ENCODE data around the gene CPEB4.

The CPEB4 gene

DNA sequence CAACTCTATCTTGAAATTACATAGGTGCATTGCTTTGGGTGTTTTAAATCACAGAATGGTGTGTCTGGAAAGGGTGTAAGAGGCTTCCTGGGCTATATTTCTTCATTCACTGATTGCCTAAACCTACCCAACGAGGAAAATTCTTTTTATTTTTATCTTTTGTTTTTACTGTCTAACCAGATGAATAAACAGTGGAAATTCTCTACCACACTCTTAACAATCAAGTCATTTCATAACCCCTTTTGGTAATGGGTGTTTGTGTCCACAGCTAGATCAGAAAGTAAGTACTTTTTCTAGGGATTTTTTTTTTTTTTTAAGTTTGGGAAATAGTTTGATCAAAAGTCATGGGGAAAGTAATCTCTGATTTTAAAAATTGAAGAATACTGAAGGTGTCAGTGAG lies 73.3 kb downstream of the CPEB4 start:
- Histone ChIP-seq H3K36me3 (ENCODE audit: control insufficient read depth in 1 of 2, insufficient read depth in 2 of 2, low read depth in 1 of 2, low read length in 2 of 2) (peaks cover 0 to 29% of the 10 kb centered on the region in 2 experiments), H3K9ac (ENCODE audit: low read length) (no peak overlapping the region)

GRCh38 chr5:173962436-173962972 lies 74.4 kb downstream of the CPEB4 start:
- H3K23ac ChIP-seq (ENCODE audit: low read length in 2 of 2): no peak overlapping the region
- no peak overlapping the region for H3K4me2 ChIP-seq (ENCODE audit: low read length, poor library complexity, severe bottlenecking)
- no peak overlapping the region for H4K8ac ChIP-seq (ENCODE audit: low read length)
- H2AK5ac ChIP-seq (ENCODE audit: low read length, severe bottlenecking): no peak overlapping the region
- H3K9ac ChIP-seq (ENCODE audit: low read length): no peak overlapping the region
- H3K9me3 ChIP-seq (ENCODE audit: control insufficient read depth, low read length): no peaks in the 10 kb centered on the region
- peaks cover 5% of the 10 kb centered on the region for H3K79me1 ChIP-seq (replicated peaks; ENCODE audit: low read length, poor library complexity, severe bottlenecking)
- no peak overlapping the region for H3K4me3 ChIP-seq (ENCODE audit: insufficient read depth in 1 of 2, low read depth in 1 of 2, low read length in 2 of 2)
- peaks cover 3% of the 10 kb centered on the region for H3K4me1 ChIP-seq (ENCODE audit: control insufficient read depth, insufficient read depth, low read depth, low read length)
- H3K36me3 ChIP-seq (ENCODE audit: control insufficient read depth in 1 of 2, insufficient read depth in 2 of 2, low read depth in 1 of 2, low read length in 2 of 2): peaks cover 0 to 19% of the 10 kb centered on the region in 2 experiments
- no peak overlapping the region for H2BK15ac ChIP-seq (ENCODE audit: low read depth, poor library complexity, severe bottlenecking)
- H3K27me3 ChIP-seq (ENCODE audit: control insufficient read depth in 1 of 2, insufficient read depth in 1 of 2, low read length in 2 of 2): no peaks in the 10 kb centered on the region
- no peak overlapping the region for H2AFZ ChIP-seq (ENCODE audit: low read depth, low read length)
- no peak overlapping the region for H3K27ac ChIP-seq (ENCODE audit: low read length, poor library complexity, severe bottlenecking)
- H3K4ac ChIP-seq (ENCODE audit: low read depth in 1 of 2, low read length in 2 of 2): no peak overlapping the region
- no peak overlapping the region for H3K18ac ChIP-seq (ENCODE audit: low read depth in 1 of 2, low read length in 2 of 2)
- no peak overlapping the region for H3K14ac ChIP-seq (ENCODE audit: low read length in 2 of 2)
- H2BK12ac ChIP-seq (ENCODE audit: low read length in 2 of 2): no peak overlapping the region
- no peak overlapping the region for H2BK5ac ChIP-seq (ENCODE audit: low read depth, low read length, poor library complexity, severe bottlenecking)
- no peak overlapping the region for H4K91ac ChIP-seq (ENCODE audit: low read length)
- 87% methylated on average over 3 of the region's 3 CpGs for WGBS
- no peak overlapping the region for H2BK120ac ChIP-seq (ENCODE audit: low read depth, low read length)
- no peak for DNase-seq

More for the DNA sequence above, 73.3 kb downstream of the CPEB4 start:
- H3K27ac ChIP-seq (ENCODE audit: low read length, poor library complexity, severe bottlenecking): no peak overlapping the region
- H2BK120ac ChIP-seq (ENCODE audit: low read depth, low read length): no peak overlapping the region
- no peaks in the 10 kb centered on the region for H3K27me3 ChIP-seq (ENCODE audit: control insufficient read depth in 1 of 2, insufficient read depth in 1 of 2, low read length in 2 of 2)
- H3K14ac ChIP-seq (ENCODE audit: low read length in 2 of 2): no peak overlapping the region
- H2BK12ac ChIP-seq (ENCODE audit: low read length in 2 of 2): no peak overlapping the region
- DNase-seq: peak; percentile 29
- WGBS: no CpG with 5 or more reads among the region's 1 CpG
- H3K18ac ChIP-seq (ENCODE audit: low read depth in 1 of 2, low read length in 2 of 2): no peak overlapping the region
- no peak overlapping the region for H2BK5ac ChIP-seq (ENCODE audit: low read depth, low read length, poor library complexity, severe bottlenecking)
- no peak overlapping the region for H3K4ac ChIP-seq (ENCODE audit: low read depth in 1 of 2, low read length in 2 of 2)
- peaks cover 3% of the 10 kb centered on the region for H3K4me1 ChIP-seq (ENCODE audit: control insufficient read depth, insufficient read depth, low read depth, low read length)
- peaks cover 5% of the 10 kb centered on the region for H3K79me1 ChIP-seq (replicated peaks; ENCODE audit: low read length, poor library complexity, severe bottlenecking)
- H2BK15ac ChIP-seq (ENCODE audit: low read depth, poor library complexity, severe bottlenecking): no peak overlapping the region
- H2AK5ac ChIP-seq (ENCODE audit: low read length, severe bottlenecking): no peak overlapping the region
- no peak overlapping the region for H3K4me3 ChIP-seq (ENCODE audit: insufficient read depth in 1 of 2, low read depth in 1 of 2, low read length in 2 of 2)
- no peak overlapping the region for H3K23ac ChIP-seq (ENCODE audit: low read length in 2 of 2)
- H3K4me2 ChIP-seq (ENCODE audit: low read length, poor library complexity, severe bottlenecking): no peak overlapping the region
- no peak overlapping the region for H4K8ac ChIP-seq (ENCODE audit: low read length)
- no peak overlapping the region for H2AFZ ChIP-seq (ENCODE audit: low read depth, low read length)
- H4K91ac ChIP-seq (ENCODE audit: low read length): no peak overlapping the region
- no peaks in the 10 kb centered on the region for H3K9me3 ChIP-seq (ENCODE audit: control insufficient read depth, low read length)

- no peak overlapping the region for H2AK5ac ChIP-seq (ENCODE audit: low read length, severe bottlenecking)
- H3K27me3 ChIP-seq (ENCODE audit: control insufficient read depth in 1 of 2, insufficient read depth in 1 of 2, low read length in 2 of 2): no peaks in the 10 kb centered on the region
- no peaks in the 10 kb centered on the region for H3K9me3 ChIP-seq (ENCODE audit: control insufficient read depth, low read length)
- no peak overlapping the region for H3K4ac ChIP-seq (ENCODE audit: low read depth in 1 of 2, low read length in 2 of 2)
- whole genome bisulfite sequencing: 79% methylated on average over 10 of the region's 10 CpGs
- no peak overlapping the region for H2BK12ac ChIP-seq (ENCODE audit: low read length in 2 of 2)
- H3K79me1 ChIP-seq (replicated peaks; ENCODE audit: low read length, poor library complexity, severe bottlenecking): peaks cover 4% of the 10 kb centered on the region
- no peak overlapping the region for H2BK5ac ChIP-seq (ENCODE audit: low read depth, low read length, poor library complexity, severe bottlenecking)
- peak overlapping the region; percentile 69 for H3K27ac ChIP-seq (ENCODE audit: low read length, poor library complexity, severe bottlenecking)
- H3K14ac ChIP-seq (ENCODE audit: low read length in 2 of 2): no peak overlapping the region
- H2AFZ ChIP-seq (ENCODE audit: low read depth, low read length): no peak overlapping the region
- no peak overlapping the region for H2BK120ac ChIP-seq (ENCODE audit: low read depth, low read length)
- no peak overlapping the region for H3K4me2 ChIP-seq (ENCODE audit: low read length, poor library complexity, severe bottlenecking)
- H4K91ac ChIP-seq (ENCODE audit: low read length): no peak overlapping the region
- DNase-seq: peak; percentile 33
- H3K4me1 ChIP-seq (ENCODE audit: control insufficient read depth, insufficient read depth, low read depth, low read length): peaks cover 5% of the 10 kb centered on the region
- no peak overlapping the region for H4K8ac ChIP-seq (ENCODE audit: low read length)
- no peak overlapping the region for H3K18ac ChIP-seq (ENCODE audit: low read depth in 1 of 2, low read length in 2 of 2)
- H3K9ac ChIP-seq (ENCODE audit: low read length): peak overlapping the region; percentile 66
- H3K36me3 ChIP-seq (ENCODE audit: control insufficient read depth in 1 of 2, insufficient read depth in 2 of 2, low read depth in 1 of 2, low read length in 2 of 2): peaks cover 0 to 11% of the 10 kb centered on the region in 2 experiments
- no peak overlapping the region for H3K23ac ChIP-seq (ENCODE audit: low read length in 2 of 2)
- peak overlapping the region in 1 of 2 experiments; percentile 43 for H3K4me3 ChIP-seq (ENCODE audit: insufficient read depth in 1 of 2, low read depth in 1 of 2, low read length in 2 of 2)
- H2BK15ac ChIP-seq (ENCODE audit: low read depth, poor library complexity, severe bottlenecking): no peak overlapping the region
These were observed 75.2 kb downstream of the CPEB4 start for GRCh38 chr5:173963182-173963838.

GRCh38 chr5:173963867-173964441 lies 75.8 kb downstream of the CPEB4 start:
- H2BK12ac ChIP-seq (ENCODE audit: low read length in 2 of 2): no peak overlapping the region
- H3K4me3 ChIP-seq (ENCODE audit: insufficient read depth in 1 of 2, low read depth in 1 of 2, low read length in 2 of 2): peak overlapping the region in 1 of 2 experiments; percentile 43
- H4K91ac ChIP-seq (ENCODE audit: low read length): no peak overlapping the region
- H2BK15ac ChIP-seq (ENCODE audit: low read depth, poor library complexity, severe bottlenecking): no peak overlapping the region
- H4K8ac ChIP-seq (ENCODE audit: low read length): no peak overlapping the region
- H3K4me2 ChIP-seq (ENCODE audit: low read length, poor library complexity, severe bottlenecking): no peak overlapping the region
- no peak overlapping the region for H3K14ac ChIP-seq (ENCODE audit: low read length in 2 of 2)
- peaks cover 0 to 10% of the 10 kb centered on the region in 2 experiments for H3K36me3 ChIP-seq (ENCODE audit: control insufficient read depth in 1 of 2, insufficient read depth in 2 of 2, low read depth in 1 of 2, low read length in 2 of 2)
- H2AK5ac ChIP-seq (ENCODE audit: low read length, severe bottlenecking): no peak overlapping the region
- H3K27me3 ChIP-seq (ENCODE audit: control insufficient read depth in 1 of 2, insufficient read depth in 1 of 2, low read length in 2 of 2): no peaks in the 10 kb centered on the region
- WGBS: 95% methylated on average over 19 of the region's 19 CpGs
- no peaks in the 10 kb centered on the region for H3K9me3 ChIP-seq (ENCODE audit: control insufficient read depth, low read length)
- H2AFZ ChIP-seq (ENCODE audit: low read depth, low read length): no peak overlapping the region
- no peak overlapping the region for H3K23ac ChIP-seq (ENCODE audit: low read length in 2 of 2)
- H3K4me1 ChIP-seq (ENCODE audit: control insufficient read depth, insufficient read depth, low read depth, low read length): peaks cover 5% of the 10 kb centered on the region
- no peak overlapping the region for H2BK120ac ChIP-seq (ENCODE audit: low read depth, low read length)
- H3K9ac ChIP-seq (ENCODE audit: low read length): peak overlapping the region; percentile 66
- no peak overlapping the region for H3K27ac ChIP-seq (ENCODE audit: low read length, poor library complexity, severe bottlenecking)
- peaks cover 4% of the 10 kb centered on the region for H3K79me1 ChIP-seq (replicated peaks; ENCODE audit: low read length, poor library complexity, severe bottlenecking)
- H3K4ac ChIP-seq (ENCODE audit: low read depth in 1 of 2, low read length in 2 of 2): no peak overlapping the region
- H3K18ac ChIP-seq (ENCODE audit: low read depth in 1 of 2, low read length in 2 of 2): no peak overlapping the region
- H2BK5ac ChIP-seq (ENCODE audit: low read depth, low read length, poor library complexity, severe bottlenecking): no peak overlapping the region
- no peak for DNase-seq
